HepG2 (cell line): Measurements from ENCODE around the gene CAPN10. TPM values are rescaled to one million over a fixed set of nuclear protein-coding genes. Genes with fewer than 3 reads are reported as not detected.

Source experiments
- CEBPB ChIP-seq: IDR thresholded peaks from 2 replicates; pipeline ENCODE4 v1.6.1; 2011; ENCODE audit warnings: low read depth, low read length, improper control_type of control experiment, borderline replicate concordance
- FOSL1 ChIP-seq: sonication (generic); formaldehyde crosslinking; IDR thresholded peaks from 2 replicates; pipeline ENCODE4 v1.9.0; 2021; ENCODE audit warnings: missing genetic modification reagents, borderline replicate concordance
- FOXA1 ChIP-seq, 2 experiments: fragments of 450-650 bp in 1 of 2; sonication (generic) in 1 of 2; formaldehyde crosslinking in 1 of 2; IDR thresholded peaks; 2 replicates each; pipeline versions ENCODE4 v1.4.0 to v1.6.1; 2016 to 2020; ENCODE audit warnings: missing genetic modification reagents in 1 of 2
- FOXA3 ChIP-seq: IDR thresholded peaks from 2 replicates; pipeline ENCODE4 v1.6.1; 2016; ENCODE audit warnings: missing genetic modification reagents, missing compliant biosample characterization
- FOXJ3 ChIP-seq: sonication (generic); formaldehyde crosslinking; IDR thresholded peaks from 2 replicates; pipeline ENCODE4 v1.4.0; 2020; ENCODE audit warnings: missing genetic modification reagents, mild to moderate bottlenecking, borderline replicate concordance
- KLF13 ChIP-seq: sonication (generic); formaldehyde crosslinking; IDR thresholded peaks from 2 replicates; pipeline ENCODE4 v1.4.0; 2020; ENCODE audit warnings: mild to moderate bottlenecking, missing genetic modification reagents
- MAFG ChIP-seq: sonication (generic); formaldehyde crosslinking; IDR thresholded peaks from 2 replicates; pipeline ENCODE4 v1.5.1; 2020; ENCODE audit warnings: mild to moderate bottlenecking, missing genetic modification reagents
- MEF2D ChIP-seq: sonication (generic); formaldehyde crosslinking; IDR thresholded peaks from 2 replicates; pipeline ENCODE4 v1.5.1; 2020; ENCODE audit warnings: mild to moderate bottlenecking, missing genetic modification reagents
- MIXL1 ChIP-seq: IDR thresholded peaks from 2 replicates; pipeline ENCODE4 v1.6.1; 2016
- MTA3 ChIP-seq: sonication (generic); formaldehyde crosslinking; IDR thresholded peaks from 2 replicates; pipeline ENCODE4 v1.4.0; 2020; ENCODE audit warnings: missing genetic modification reagents
- NFE2 ChIP-seq: sonication (generic); formaldehyde crosslinking; IDR thresholded peaks from 2 replicates; pipeline ENCODE4 v1.4.0; 2020; ENCODE audit warnings: missing genetic modification reagents
- PAX8 ChIP-seq: sonication (generic); formaldehyde crosslinking; IDR thresholded peaks from 2 replicates; pipeline ENCODE4 v1.8.0; 2022; ENCODE audit warnings: mild to moderate bottlenecking, missing genetic modification reagents, borderline replicate concordance
- PHF20 ChIP-seq: sonication (generic); formaldehyde crosslinking; IDR thresholded peaks from 2 replicates; pipeline ENCODE4 v1.5.0; 2020; ENCODE audit warnings: mild to moderate bottlenecking, missing genetic modification reagents
- SATB2 ChIP-seq: sonication (generic); formaldehyde crosslinking; IDR thresholded peaks from 2 replicates; pipeline ENCODE4 v1.5.0; 2020; ENCODE audit warnings: missing genetic modification reagents
- TCF7L2 ChIP-seq: IDR thresholded peaks from 2 replicates; pipeline ENCODE4 v1.6.1; 2011; ENCODE audit warnings: mild to moderate bottlenecking, low read depth, low read length, moderate library complexity
- ZBTB7B ChIP-seq: sonication (generic); formaldehyde crosslinking; IDR thresholded peaks from 2 replicates; pipeline ENCODE4 v1.4.0; 2020; ENCODE audit warnings: missing genetic modification reagents
- ZFP37 ChIP-seq: sonication (generic); formaldehyde crosslinking; IDR thresholded peaks from 2 replicates; pipeline ENCODE4 v1.4.0; 2020; ENCODE audit warnings: missing genetic modification reagents, borderline replicate concordance
- ZNF260 ChIP-seq: sonication (generic); formaldehyde crosslinking; IDR thresholded peaks from 2 replicates; pipeline ENCODE4 v1.4.0; 2020; ENCODE audit warnings: missing genetic modification reagents, low read depth, mild to moderate bottlenecking, borderline replicate concordance
- ZNF33B ChIP-seq: sonication (generic); formaldehyde crosslinking; IDR thresholded peaks from 2 replicates; pipeline ENCODE4 v1.5.1; 2020; ENCODE audit warnings: mild to moderate bottlenecking, missing genetic modification reagents
- ZNF589 ChIP-seq: sonication (generic); formaldehyde crosslinking; conservative IDR thresholded peaks from 2 replicates; pipeline ENCODE4 v1.8.0; 2022; ENCODE audit warnings: mild to moderate bottlenecking, moderate library complexity, missing genetic modification reagents
- ZNF644 ChIP-seq: IDR thresholded peaks from 2 replicates; pipeline ENCODE4 v1.6.1; 2016; ENCODE audit warnings: low read depth
- polyA plus RNA-seq, 8 experiments: library from polyadenylated mRNA; depleted of rRNA in 3 of 8; stranded (reverse) in 7 of 8; unstranded in 1 of 8; fragments of >200 nt; fragmentation: Illumina TruSeq in 4 of 8; extraction: Trizol in 4 of 8; gene quantifications; 2 replicates each; pipeline versions ENCODE4 v1.2.1 to v1.2.3, GENCODE V29; 2011 to 2016; ENCODE audit warnings: low read depth in 4 of 8, missing spikeins in 1 of 8, mixed read lengths in 1 of 8; ENCODE audit not compliant: insufficient read depth in 1 of 8
- total RNA-seq, 5 experiments: library from RNA; depleted of rRNA; stranded (reverse); fragments of >200 nt; fragmentation: Illumina TruSeq; extraction: Trizol; gene quantifications; 2 replicates each; pipeline ENCODE4 v1.2.3, GENCODE V29; 2016; ENCODE audit warnings: low read depth in 1 of 5
- TF ChIP-seq, protein P1 (sequence below): sonication (generic); formaldehyde crosslinking; IDR thresholded peaks from 2 replicates; pipeline ENCODE4 v1.4.0; 2020; ENCODE audit warnings: missing genetic modification reagents, mild to moderate bottlenecking, borderline replicate concordance
- TF ChIP-seq, protein P2 (sequence below): sonication (generic); formaldehyde crosslinking; IDR thresholded peaks from 2 replicates; pipeline ENCODE4 v1.4.0; 2020; ENCODE audit warnings: missing genetic modification reagents

The CAPN10 gene
- total and polyA plus RNA-seq, 2 of the 13 experiments (the other 11 are each of a cell fraction or from before 2014, with no cell fraction given) = 27.6 to 32.4 TPM

GRCh38 chr2:240568678-240569522 lies 17.6 kb upstream of the CAPN10 start (continued):
- TF ChIP-seq, protein P1, sequence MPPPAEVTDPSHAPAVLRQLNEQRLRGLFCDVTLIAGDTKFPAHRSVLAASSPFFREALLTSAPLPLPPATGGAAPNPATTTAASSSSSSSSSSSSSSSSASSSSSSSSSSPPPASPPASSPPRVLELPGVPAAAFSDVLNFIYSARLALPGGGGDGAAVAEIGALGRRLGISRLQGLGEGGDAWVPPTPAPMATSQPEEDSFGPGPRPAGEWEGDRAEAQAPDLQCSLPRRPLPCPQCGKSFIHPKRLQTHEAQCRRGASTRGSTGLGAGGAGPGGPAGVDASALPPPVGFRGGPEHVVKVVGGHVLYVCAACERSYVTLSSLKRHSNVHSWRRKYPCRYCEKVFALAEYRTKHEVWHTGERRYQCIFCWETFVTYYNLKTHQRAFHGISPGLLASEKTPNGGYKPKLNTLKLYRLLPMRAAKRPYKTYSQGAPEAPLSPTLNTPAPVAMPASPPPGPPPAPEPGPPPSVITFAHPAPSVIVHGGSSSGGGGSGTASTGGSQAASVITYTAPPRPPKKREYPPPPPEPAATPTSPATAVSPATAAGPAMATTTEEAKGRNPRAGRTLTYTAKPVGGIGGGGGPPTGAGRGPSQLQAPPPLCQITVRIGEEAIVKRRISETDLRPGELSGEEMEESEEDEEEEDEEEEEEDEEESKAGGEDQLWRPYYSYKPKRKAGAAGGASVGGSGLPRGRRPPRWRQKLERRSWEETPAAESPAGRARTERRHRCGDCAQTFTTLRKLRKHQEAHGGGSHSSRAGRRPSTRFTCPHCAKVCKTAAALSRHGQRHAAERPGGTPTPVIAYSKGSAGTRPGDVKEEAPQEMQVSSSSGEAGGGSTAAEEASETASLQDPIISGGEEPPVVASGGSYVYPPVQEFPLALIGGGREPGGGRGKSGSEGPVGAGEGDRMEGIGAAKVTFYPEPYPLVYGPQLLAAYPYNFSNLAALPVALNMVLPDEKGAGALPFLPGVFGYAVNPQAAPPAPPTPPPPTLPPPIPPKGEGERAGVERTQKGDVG (CRISPR knock-in tag) = no peak
- no peak for TF ChIP-seq FOXA1 (IDR thresholded peaks at IDR 0.05)
- TF ChIP-seq FOXA1 (CRISPR knock-in tag; IDR thresholded peaks at IDR 0.05) = no peak
- TF ChIP-seq NFE2 (CRISPR knock-in tag) = no peak
- no peak for TF ChIP-seq ZBTB7B (CRISPR knock-in tag)
- TF ChIP-seq MEF2D (CRISPR knock-in tag) = no peak
- no peak for TF ChIP-seq CEBPB
- TF ChIP-seq ZFP37 = no peak
- no peak for TF ChIP-seq SATB2 (CRISPR knock-in tag)
- TF ChIP-seq PHF20 (CRISPR knock-in tag) = no peak
- TF ChIP-seq PAX8 (CRISPR knock-in tag) = peak; percentile 84; the same call in 1 of the 2 replicates
- TF ChIP-seq, protein P2, sequence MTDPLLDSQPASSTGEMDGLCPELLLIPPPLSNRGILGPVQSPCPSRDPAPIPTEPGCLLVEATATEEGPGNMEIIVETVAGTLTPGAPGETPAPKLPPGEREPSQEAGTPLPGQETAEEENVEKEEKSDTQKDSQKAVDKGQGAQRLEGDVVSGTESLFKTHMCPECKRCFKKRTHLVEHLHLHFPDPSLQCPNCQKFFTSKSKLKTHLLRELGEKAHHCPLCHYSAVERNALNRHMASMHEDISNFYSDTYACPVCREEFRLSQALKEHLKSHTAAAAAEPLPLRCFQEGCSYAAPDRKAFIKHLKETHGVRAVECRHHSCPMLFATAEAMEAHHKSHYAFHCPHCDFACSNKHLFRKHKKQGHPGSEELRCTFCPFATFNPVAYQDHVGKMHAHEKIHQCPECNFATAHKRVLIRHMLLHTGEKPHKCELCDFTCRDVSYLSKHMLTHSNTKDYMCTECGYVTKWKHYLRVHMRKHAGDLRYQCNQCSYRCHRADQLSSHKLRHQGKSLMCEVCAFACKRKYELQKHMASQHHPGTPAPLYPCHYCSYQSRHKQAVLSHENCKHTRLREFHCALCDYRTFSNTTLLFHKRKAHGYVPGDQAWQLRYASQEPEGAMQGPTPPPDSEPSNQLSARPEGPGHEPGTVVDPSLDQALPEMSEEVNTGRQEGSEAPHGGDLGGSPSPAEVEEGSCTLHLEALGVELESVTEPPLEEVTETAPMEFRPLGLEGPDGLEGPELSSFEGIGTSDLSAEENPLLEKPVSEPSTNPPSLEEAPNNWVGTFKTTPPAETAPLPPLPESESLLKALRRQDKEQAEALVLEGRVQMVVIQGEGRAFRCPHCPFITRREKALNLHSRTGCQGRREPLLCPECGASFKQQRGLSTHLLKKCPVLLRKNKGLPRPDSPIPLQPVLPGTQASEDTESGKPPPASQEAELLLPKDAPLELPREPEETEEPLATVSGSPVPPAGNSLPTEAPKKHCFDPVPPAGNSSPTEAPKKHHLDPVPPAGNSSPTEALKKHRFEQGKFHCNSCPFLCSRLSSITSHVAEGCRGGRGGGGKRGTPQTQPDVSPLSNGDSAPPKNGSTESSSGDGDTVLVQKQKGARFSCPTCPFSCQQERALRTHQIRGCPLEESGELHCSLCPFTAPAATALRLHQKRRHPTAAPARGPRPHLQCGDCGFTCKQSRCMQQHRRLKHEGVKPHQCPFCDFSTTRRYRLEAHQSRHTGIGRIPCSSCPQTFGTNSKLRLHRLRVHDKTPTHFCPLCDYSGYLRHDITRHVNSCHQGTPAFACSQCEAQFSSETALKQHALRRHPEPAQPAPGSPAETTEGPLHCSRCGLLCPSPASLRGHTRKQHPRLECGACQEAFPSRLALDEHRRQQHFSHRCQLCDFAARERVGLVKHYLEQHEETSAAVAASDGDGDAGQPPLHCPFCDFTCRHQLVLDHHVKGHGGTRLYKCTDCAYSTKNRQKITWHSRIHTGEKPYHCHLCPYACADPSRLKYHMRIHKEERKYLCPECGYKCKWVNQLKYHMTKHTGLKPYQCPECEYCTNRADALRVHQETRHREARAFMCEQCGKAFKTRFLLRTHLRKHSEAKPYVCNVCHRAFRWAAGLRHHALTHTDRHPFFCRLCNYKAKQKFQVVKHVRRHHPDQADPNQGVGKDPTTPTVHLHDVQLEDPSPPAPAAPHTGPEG (CRISPR knock-in tag) = peak; percentile 64; the same call in 1 of the 2 replicates
- no peak for TF ChIP-seq MAFG (CRISPR knock-in tag)
- TF ChIP-seq ZNF260 (CRISPR knock-in tag) = no peak
- no peak for TF ChIP-seq KLF13 (CRISPR knock-in tag)
- no peak for TF ChIP-seq ZNF589 (CRISPR knock-in tag)
- TF ChIP-seq MIXL1 (CRISPR knock-in tag) = no peak
- TF ChIP-seq MTA3 = no peak
- no peak for TF ChIP-seq ZNF644 (CRISPR knock-in tag)
- TF ChIP-seq FOXA3 (CRISPR knock-in tag) = no peak
- TF ChIP-seq FOXJ3 (CRISPR knock-in tag) = no peak
- TF ChIP-seq ZNF33B (CRISPR knock-in tag) = 0 out of 2 replicates have a peak, but pooled peaks have one; percentile 81
- TF ChIP-seq TCF7L2 = no peak
- no peak for TF ChIP-seq FOSL1 (CRISPR knock-in tag)
